Thyroid gland (tissue), 4 donors: ENCODE results near the gene DIP2C. TPM values are rescaled to one million over a fixed set of nuclear protein-coding genes. Genes with fewer than 3 reads are reported as not detected.

Experiments used
- DNase-seq, 2 donors: peaks; one replicate each; pipeline ENCODE4 v3.0.0-alpha.2; 2019
- H3K27ac ChIP-seq, 3 donors: fragments of 200-600 bp; sonication (generic); 1 replicate in 2 of 3; 2 replicates in 1 of 3; pipeline ENCODE4 v1.5.1; 2016 to 2019; ENCODE audit warnings: mild to moderate bottlenecking in 1 of 3, moderate library complexity in 1 of 3
- H3K27me3 ChIP-seq: fragments of 200-600 bp; sonication (generic); one replicate; pipeline ENCODE4 v1.5.1; 2019
- H3K36me3 ChIP-seq, 2 donors: fragments of 200-600 bp; sonication (generic); one replicate each; pipeline ENCODE4 v1.5.1; 2016 to 2019
- H3K4me1 ChIP-seq, 2 donors: fragments of 200-600 bp; sonication (generic); one replicate each; pipeline ENCODE4 v1.5.1; 2017 to 2019
- H3K4me3 ChIP-seq, 3 donors: fragments of 200-600 bp; sonication (generic); replicated peaks in 1 of 3; 1 replicate in 2 of 3; 2 replicates in 1 of 3; pipeline ENCODE4 v1.5.1; 2016; ENCODE audit warnings: mild to moderate bottlenecking in 1 of 3
- H3K9me3 ChIP-seq: fragments of 200-600 bp; sonication (generic); one replicate; pipeline ENCODE4 v1.5.1; 2017
- CTCF ChIP-seq, 6 experiments: fragments of 200-600 bp in 3 of 6; fragments of 450-650 bp in 3 of 6; sonication (generic) in 3 of 6; IDR thresholded peaks; one replicate each; pipeline ENCODE4 v1.5.1; 2016 to 2019; ENCODE audit warnings: antibody characterized with exemption in 6 of 6, mild to moderate bottlenecking in 2 of 6, inconsistent platforms in 1 of 6, moderate library complexity in 1 of 6
- POLR2A ChIP-seq, 2 donors: fragments of 450-650 bp; IDR thresholded peaks; one replicate each; pipeline ENCODE4 v1.6.1; 2017; ENCODE audit warnings: antibody characterized with exemption in 2 of 2, mild to moderate bottlenecking in 2 of 2, moderate library complexity in 1 of 2
- WGBS, 2 donors: methylation state at CpG; one replicate each; pipeline ENCODE4 v1.1.5; 2017; 5-methylcytosine and 5-hydroxymethylcytosine counted together
- intact Hi-C: fragments of 100-400 bp; cut with DNase I; formaldehyde crosslinking; loops from one replicate; pipeline ENCODE4 v1.15.1; 2023
- total RNA-seq, 4 donors: library from RNA; depleted of rRNA; stranded (reverse); fragments of >200 nt; gene quantifications; one replicate each; pipeline ENCODE4 v1.2.3, GENCODE V29; 2016

The DIP2C gene
- total RNA-seq, 4 donors from 2014 or later: 11.4 to 14.6 (median 12.3) TPM

- Histone ChIP-seq H3K4me3 (no peak overlapping the region), H3K4me1 (no peaks in the 10 kb centered on the region), H3K27ac (no peak overlapping the region), H3K9me3 (no peaks in the 10 kb centered on the region), H3K36me3 (no peaks in the 10 kb centered on the region), H3K27me3 (no peaks in the 10 kb centered on the region)
- DNase-seq: no peak
- intact Hi-C loops: no loop called here
- TF ChIP-seq POLR2A (IDR thresholded peaks at IDR 0.05): no peak
- WGBS, 2 donors: 88 to 92% methylated on average over 8 of the region's 8 CpGs
Observed at GRCh38 chr10:554182-554848, 135.2 kb downstream of the DIP2C start.

- no peak for DNase-seq
- Histone ChIP-seq H3K4me3 (no peak overlapping the region), H3K9me3 (no peaks in the 10 kb centered on the region), H3K4me1 (no peaks in the 10 kb centered on the region), H3K27ac (no peak overlapping the region), H3K27me3 (no peaks in the 10 kb centered on the region), H3K36me3 (no peaks in the 10 kb centered on the region)
- intact Hi-C loops: no loop called here
- no peak for TF ChIP-seq CTCF (IDR thresholded peaks at IDR 0.05)
- no peak for TF ChIP-seq POLR2A (IDR thresholded peaks at IDR 0.05)
- WGBS, 2 donors: 86 to 92% methylated on average over 5 of the region's 5 CpGs
Observed at GRCh38 chr10:553233-553632, 136.2 kb downstream of the DIP2C start.

GRCh38 chr10:552679-553078, 136.8 kb downstream of the DIP2C start:
- intact Hi-C loops: no loop called here
- no peak overlapping the region for H3K27ac ChIP-seq
- peaks cover 0 to 5% of the 10 kb centered on the region in 2 donors for H3K4me1 ChIP-seq
- H3K36me3 ChIP-seq: no peaks in the 10 kb centered on the region
- no peak for TF ChIP-seq POLR2A (IDR thresholded peaks at IDR 0.05)
- H3K27me3 ChIP-seq: no peaks in the 10 kb centered on the region
- DNase-seq: no peak
- 90 to 93% methylated on average over 8 of the region's 8 CpGs for WGBS, 2 donors
- no peak overlapping the region for H3K4me3 ChIP-seq
- no peaks in the 10 kb centered on the region for H3K9me3 ChIP-seq

GRCh38 chr10:551373-552252, 137.9 kb downstream of the DIP2C start:
- 70 to 76% methylated on average over 14 to 17 of the region's 19 CpGs for WGBS, 2 donors
- DNase-seq: no peak
- intact Hi-C loops: no loop called here
- no peak for TF ChIP-seq CTCF (IDR thresholded peaks at IDR 0.05)
- Histone ChIP-seq H3K4me3 (no peak overlapping the region), H3K36me3 (no peaks in the 10 kb centered on the region), H3K27me3 (no peaks in the 10 kb centered on the region), H3K27ac (no peak overlapping the region), H3K4me1 (peaks cover 7 to 13% of the 10 kb centered on the region in 2 donors), H3K9me3 (no peaks in the 10 kb centered on the region)

- intact Hi-C loops: no loop called here
Observed at GRCh38 chr10:550665-551372, 138.6 kb downstream of the DIP2C start.

More at GRCh38 chr10:550665-551372, 138.6 kb downstream of the DIP2C start:
- DNase-seq: no peak
- WGBS, 2 donors: 89 to 97% methylated on average over 15 to 20 of the region's 20 CpGs
- Histone ChIP-seq H3K27ac (no peak overlapping the region), H3K9me3 (no peaks in the 10 kb centered on the region), H3K4me3 (no peak overlapping the region), H3K36me3 (no peaks in the 10 kb centered on the region), H3K4me1 (peaks cover 15 to 21% of the 10 kb centered on the region in 2 donors), H3K27me3 (no peaks in the 10 kb centered on the region)
- TF ChIP-seq POLR2A (IDR thresholded peaks at IDR 0.05) (no peak), CTCF (IDR thresholded peaks at IDR 0.05) (no peak)
